CD4-positive, alpha-beta T cell treated with Interleukin-2 at 100 ng/mL for 4 hours (primary cell): Measurements from ENCODE around the gene LRFN4.
A peak's percentile ranks its signal among the peaks of the same experiment; 100 is the strongest.

ENCODE experiments used
- DNase-seq: peaks from one replicate; pipeline ENCODE4 v3.0.0-alpha.2; 2020; ENCODE audit warnings: low spot score

Gene LRFN4

GRCh38 chr11:66845143-66845875 is 11.6 kb upstream of the LRFN4 start:
- no peak for DNase-seq

- DNase-seq, result no peak
Measured at GRCh38 chr11:66845876-66846212, 11.0 kb upstream of the LRFN4 start.

GRCh38 chr11:66846671-66847091 is 10.2 kb upstream of the LRFN4 start:
- no peak for DNase-seq

GRCh38 chr11:66847461-66848232 is 9.2 kb upstream of the LRFN4 start:
- no peak for DNase-seq

GRCh38 chr11:66848671-66849500 is 8.0 kb upstream of the LRFN4 start:
- no peak for DNase-seq

- DNase-seq, result no peak
Measured at GRCh38 chr11:66849501-66850234, 7.2 kb upstream of the LRFN4 start.

GRCh38 chr11:66850235-66850587 is 6.7 kb upstream of the LRFN4 start:
- DNase-seq, result no peak

GRCh38 chr11:66850588-66851238 is 6.2 kb upstream of the LRFN4 start:
- DNase-seq, result no peak

GRCh38 chr11:66851239-66851596 is 5.6 kb upstream of the LRFN4 start:
- DNase-seq, result no peak

GRCh38 chr11:66851698-66852465 is 5.0 kb upstream of the LRFN4 start:
- DNase-seq, result peak; percentile 3

- no peak for DNase-seq
Measured at GRCh38 chr11:66852466-66853241, 4.2 kb upstream of the LRFN4 start.

GRCh38 chr11:66853242-66854229 is 3.3 kb upstream of the LRFN4 start:
- DNase-seq, result no peak

- DNase-seq, result no peak
Measured at GRCh38 chr11:66854231-66854661, 2.6 kb upstream of the LRFN4 start.

- DNase-seq, result no peak
Measured at GRCh38 chr11:66854729-66855211, 2.1 kb upstream of the LRFN4 start.

GRCh38 chr11:66855574-66856495 is 1.0 kb upstream of the LRFN4 start:
- peak; percentile 82 for DNase-seq

- no peak for DNase-seq
Measured at GRCh38 chr11:66857234-66857926, 516 bp downstream of the LRFN4 start.

- DNase-seq, result no peak
Measured at GRCh38 chr11:66857927-66858185, 992 bp downstream of the LRFN4 start.
